WTC11 (cell line): ENCODE measurements around the gene PKP1. TPM values are rescaled to one million over a fixed set of nuclear protein-coding genes. Genes with fewer than 3 reads are reported as not detected.

Experiments
- ATAC-seq: fragments of 200-7000 bp; cut with Tn5 transposase; 2 replicates; pipeline ENCODE4 v1.10.0; 2021; ENCODE audit warnings: mild to moderate bottlenecking, moderate library complexity
- CTCF ChIA-PET: fragments of 300-600 bp; sonication (Branson Sonifier 250); formaldehyde crosslinking; loops from one replicate; lab custom pipeline; 2021; ENCODE audit warnings: antibody characterized with exemption; lab: Charles Lee
- POLR2A ChIA-PET: fragments of 350-600 bp; sonication (Branson Sonifier 250); formaldehyde crosslinking; loops from one replicate; lab custom pipeline; 2021; ENCODE audit warnings: antibody characterized with exemption; lab: Charles Lee
- DNase-seq: peaks from one replicate; pipeline ENCODE4 v3.0.0; 2021; ENCODE audit warnings: low spot score
- H3K27ac Mint-ChIP-seq: 2 replicates; pipeline ENCODE4 v1.8.0; 2021; ENCODE audit warnings: mixed read lengths
- H3K27me3 Mint-ChIP-seq: 2 replicates; pipeline ENCODE4 v1.8.0; 2021; ENCODE audit warnings: low read depth, mild to moderate bottlenecking, moderate library complexity, mixed read lengths
- H3K36me3 Mint-ChIP-seq: 2 replicates; pipeline ENCODE4 v1.8.0; 2021; ENCODE audit warnings: mixed read lengths
- H3K4me1 Mint-ChIP-seq: 2 replicates; pipeline ENCODE4 v1.8.0; 2022; ENCODE audit warnings: mixed read lengths
- H3K4me3 Mint-ChIP-seq: 2 replicates; pipeline ENCODE4 v1.8.0; 2021; ENCODE audit warnings: mild to moderate bottlenecking, moderate library complexity, mixed read lengths
- H3K9me3 Mint-ChIP-seq: 2 replicates; pipeline ENCODE4 v1.8.0; 2021; ENCODE audit warnings: mixed read lengths
- AR ChIP-seq: fragments of 250-450 bp; sonication (Bioruptor Pico); IDR thresholded peaks from 2 replicates; pipeline ENCODE4 v1.9.0; 2021; ENCODE audit warnings: mild to moderate bottlenecking
- ATF2 ChIP-seq: sonication (generic); formaldehyde crosslinking; IDR thresholded peaks from 2 replicates; pipeline ENCODE4 v1.8.1; 2022; ENCODE audit warnings: low read depth, missing genetic modification reagents, borderline replicate concordance
- CBFB ChIP-seq: sonication (generic); formaldehyde crosslinking; IDR thresholded peaks from 2 replicates; pipeline ENCODE4 v1.8.1; 2022; ENCODE audit warnings: mild to moderate bottlenecking, low read depth, missing genetic modification reagents
- E2F1 ChIP-seq: sonication (generic); formaldehyde crosslinking; IDR thresholded peaks from 2 replicates; pipeline ENCODE4 v1.8.0; 2022; ENCODE audit warnings: mild to moderate bottlenecking, missing genetic modification reagents
- ELF4 ChIP-seq: sonication (generic); formaldehyde crosslinking; IDR thresholded peaks from 2 replicates; pipeline ENCODE4 v1.8.1; 2022; ENCODE audit warnings: low read depth, mild to moderate bottlenecking, moderate library complexity, missing genetic modification reagents
- ETV6 ChIP-seq: sonication (generic); formaldehyde crosslinking; IDR thresholded peaks from 2 replicates; pipeline ENCODE4 v1.8.1; 2022; ENCODE audit warnings: mild to moderate bottlenecking, missing genetic modification reagents
- FOXK1 ChIP-seq: sonication (generic); formaldehyde crosslinking; IDR thresholded peaks from 2 replicates; pipeline ENCODE4 v1.8.0; 2022; ENCODE audit warnings: mild to moderate bottlenecking, moderate library complexity, missing genetic modification reagents
- FOXP1 ChIP-seq: sonication (generic); formaldehyde crosslinking; IDR thresholded peaks from 2 replicates; pipeline ENCODE4 v1.8.0; 2022; ENCODE audit warnings: missing genetic modification reagents, mild to moderate bottlenecking, moderate library complexity, borderline replicate concordance
- JAZF1 ChIP-seq: fragments of 250-450 bp; sonication (Bioruptor Pico); IDR thresholded peaks from 2 replicates; pipeline ENCODE4 v1.9.0; 2021; ENCODE audit warnings: moderate library complexity, mild to moderate bottlenecking, inconsistent platforms
- MXD4 ChIP-seq: fragments of 250-450 bp; sonication (Bioruptor Pico); IDR thresholded peaks from 2 replicates; pipeline ENCODE4 v1.8.0; 2021; ENCODE audit warnings: mild to moderate bottlenecking, moderate library complexity, borderline replicate concordance
- NFATC4 ChIP-seq: fragments of 250-450 bp; sonication (Bioruptor Pico); IDR thresholded peaks from 2 replicates; pipeline ENCODE4 v1.9.0; 2021; ENCODE audit warnings: mild to moderate bottlenecking
- NFYB ChIP-seq: sonication (generic); formaldehyde crosslinking; conservative IDR thresholded peaks from 2 replicates; pipeline ENCODE4 v1.8.0; 2022; ENCODE audit warnings: low read depth, missing genetic modification reagents
- NR1H2 ChIP-seq: sonication (generic); formaldehyde crosslinking; IDR thresholded peaks from 2 replicates; pipeline ENCODE4 v1.9.0; 2021; ENCODE audit warnings: mild to moderate bottlenecking, moderate library complexity, missing genetic modification reagents
- SOX15 ChIP-seq: fragments of 250-450 bp; sonication (Bioruptor Pico); IDR thresholded peaks from 2 replicates; pipeline ENCODE4 v1.9.0; 2021; ENCODE audit warnings: mild to moderate bottlenecking
- SP1 ChIP-seq: sonication (generic); formaldehyde crosslinking; conservative IDR thresholded peaks from 2 replicates; pipeline ENCODE4 v1.8.1; 2022; ENCODE audit warnings: missing genetic modification reagents
- TEAD4 ChIP-seq: sonication (generic); formaldehyde crosslinking; IDR thresholded peaks from 2 replicates; pipeline ENCODE4 v1.8.0; 2022; ENCODE audit warnings: mild to moderate bottlenecking, missing genetic modification reagents
- USF1 ChIP-seq: sonication (generic); formaldehyde crosslinking; IDR thresholded peaks from 2 replicates; pipeline ENCODE4 v1.8.0; 2022; ENCODE audit warnings: mild to moderate bottlenecking, missing genetic modification reagents
- USF2 ChIP-seq: sonication (generic); formaldehyde crosslinking; IDR thresholded peaks from 2 replicates; pipeline ENCODE4 v1.8.1; 2023; ENCODE audit warnings: mild to moderate bottlenecking, missing genetic modification reagents, moderate library complexity
- ZBTB21 ChIP-seq: sonication (generic); formaldehyde crosslinking; IDR thresholded peaks from 2 replicates; pipeline ENCODE4 v1.8.1; 2023; ENCODE audit warnings: mild to moderate bottlenecking, missing genetic modification reagents, borderline replicate concordance
- ZNF232 ChIP-seq: sonication (generic); formaldehyde crosslinking; IDR thresholded peaks from 2 replicates; pipeline ENCODE4 v1.8.0; 2022; ENCODE audit warnings: mild to moderate bottlenecking, missing genetic modification reagents
- ZNF396 ChIP-seq: fragments of 250-450 bp; sonication (Bioruptor Pico); IDR thresholded peaks from 2 replicates; pipeline ENCODE4 v1.8.0; 2021; ENCODE audit warnings: mild to moderate bottlenecking, moderate library complexity, borderline replicate concordance
- total RNA-seq: library from RNA; stranded (reverse); gene quantifications from 3 replicates; pipeline ENCODE4 v1.2.3, GENCODE V29; 2021

Gene PKP1
- total RNA-seq, 1 experiment from 2014 or later, result 0.24 TPM

GRCh38 chr1:201319631-201320030 is 36.3 kb downstream of the PKP1 start:
- Mint-ChIP-seq H3K4me1 (no peaks in the 10 kb centered on the region), H3K27me3 (no peaks in the 10 kb centered on the region; the same call in 1 of the 2 replicates), H3K27ac (no peak overlapping the region), H3K9me3 (peaks cover 3% of the 10 kb centered on the region; the same call in 1 of the 2 replicates), H3K4me3 (no peak overlapping the region), H3K36me3 (no peaks in the 10 kb centered on the region)
- ChIA-PET POLR2A (no interaction called here), CTCF (interaction anchor here (1.0 to 1.6 kb wide), 3 partner anchors 11 to 42 kb away, joined by 4 to 8 read pairs (median 4); no protein-coding TSS in a partner anchor)
- DNase-seq, result no peak
- TF ChIP-seq AR (CRISPR knock-in tag), result no peak
- no peak for TF ChIP-seq ZNF232 (CRISPR knock-in tag)
- no peak for TF ChIP-seq SOX15
- no peak for TF ChIP-seq ATF2
- no peak for TF ChIP-seq NR1H2
- no peak for TF ChIP-seq MXD4 (CRISPR knock-in tag)
- no peak for TF ChIP-seq NFATC4 (CRISPR knock-in tag)
- no peak for TF ChIP-seq ZNF396 (CRISPR knock-in tag)
- no peak for TF ChIP-seq ZBTB21 (CRISPR knock-in tag)
- TF ChIP-seq TEAD4 (CRISPR knock-in tag), result no peak
- no peak for TF ChIP-seq CBFB (CRISPR knock-in tag)
- TF ChIP-seq NFYB, result no peak
- no peak for TF ChIP-seq ELF4 (CRISPR knock-in tag)
- ATAC-seq, result no peak

GRCh38 chr1:201320168-201320788 is 37.0 kb downstream of the PKP1 start:
- Mint-ChIP-seq H3K27ac (no peak overlapping the region), H3K27me3 (no peaks in the 10 kb centered on the region; the same call in 1 of the 2 replicates), H3K36me3 (no peaks in the 10 kb centered on the region), H3K9me3 (no peaks in the 10 kb centered on the region), H3K4me1 (no peaks in the 10 kb centered on the region), H3K4me3 (no peak overlapping the region)
- ChIA-PET CTCF (interaction anchor here (1.0 to 1.6 kb wide), 3 partner anchors 11 to 41 kb away, joined by 4 to 8 read pairs (median 4); no protein-coding TSS in a partner anchor), POLR2A (interaction anchor here (0.6 kb wide), 1 partner anchor 12 kb away, joined by 5 read pairs; no protein-coding TSS in a partner anchor)
- no peak for DNase-seq
- TF ChIP-seq USF2 (no peak), ZNF396 (CRISPR knock-in tag) (no peak), SP1 (no peak), JAZF1 (CRISPR knock-in tag) (no peak), FOXK1 (no peak), E2F1 (CRISPR knock-in tag) (no peak), NR1H2 (no peak), ETV6 (no peak), FOXP1 (CRISPR knock-in tag) (no peak), USF1 (CRISPR knock-in tag) (no peak)
- ATAC-seq, result no peak
